AG04449 (cell line): ENCODE measurements around the gene AOPEP.
A peak's percentile ranks its signal among the peaks of the same experiment; 100 is the strongest.

Experiments
- CTCF ChIA-PET: fragments of 350-600 bp; formaldehyde crosslinking; extraction: SDS; loops from one replicate; lab custom pipeline; 2021; ENCODE audit warnings: antibody characterized with exemption; lab: Yijun Ruan, JAX
- POLR2A ChIA-PET: fragments of 400-600, 350-600 bp; formaldehyde crosslinking; extraction: SDS; loops from one replicate; lab custom pipeline; 2020; ENCODE audit warnings: antibody characterized with exemption, inconsistent platforms; lab: Yijun Ruan, JAX
- DNase-seq: peaks from one replicate; pipeline ENCODE4 v3.0.0-alpha.2; 2010; ENCODE audit warnings: low read depth, low spot score
- H3K4me3 ChIP-seq: 2 replicates; pipeline ENCODE4 v1.5.1; 2011; ENCODE audit warnings: low read depth, mild to moderate bottlenecking, control low read depth, low read length
- TF ChIP-seq, protein P1 (sequence below): IDR thresholded peaks from one replicate; pipeline ENCODE4 v1.5.1; 2011; ENCODE audit warnings: mild to moderate bottlenecking, moderate library complexity, low read length, control low read depth, inconsistent platforms; ENCODE audit not compliant: insufficient read depth; ENCODE audit errors: missing control alignments

AOPEP gene

DNA sequence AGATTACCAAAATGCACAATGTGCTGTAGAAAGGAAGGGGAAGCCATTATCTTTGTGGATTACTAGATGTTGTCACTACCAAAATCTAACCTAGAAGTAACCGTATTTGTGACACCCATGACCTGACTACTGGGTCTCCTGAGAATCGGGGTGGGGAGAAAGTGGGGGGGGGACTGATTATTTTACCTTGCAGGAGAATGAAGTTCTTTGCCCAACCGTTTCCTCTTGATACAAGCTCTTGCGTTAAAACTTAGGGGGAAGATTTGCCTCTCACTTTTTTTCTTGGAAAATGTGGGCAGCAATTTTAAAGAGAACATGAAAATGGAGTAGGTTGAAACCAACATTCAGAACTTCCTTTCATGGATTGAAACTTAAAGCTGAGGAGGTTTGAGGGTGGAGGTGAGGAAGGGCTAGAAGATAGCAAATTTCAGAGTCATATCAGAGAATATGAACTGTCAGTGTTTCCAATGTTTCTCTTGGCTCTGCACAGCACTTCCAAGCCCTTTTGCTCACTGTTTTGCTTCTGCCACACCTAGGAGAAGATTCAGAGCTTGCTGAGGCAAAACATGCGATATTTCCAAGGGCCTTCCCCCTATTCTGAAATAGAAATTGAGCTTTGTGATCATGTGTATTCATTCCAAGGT is 280.8 kb downstream of the AOPEP start:
- peak overlapping the region; percentile 77 for H3K4me3 ChIP-seq
- TF ChIP-seq, protein P1, sequence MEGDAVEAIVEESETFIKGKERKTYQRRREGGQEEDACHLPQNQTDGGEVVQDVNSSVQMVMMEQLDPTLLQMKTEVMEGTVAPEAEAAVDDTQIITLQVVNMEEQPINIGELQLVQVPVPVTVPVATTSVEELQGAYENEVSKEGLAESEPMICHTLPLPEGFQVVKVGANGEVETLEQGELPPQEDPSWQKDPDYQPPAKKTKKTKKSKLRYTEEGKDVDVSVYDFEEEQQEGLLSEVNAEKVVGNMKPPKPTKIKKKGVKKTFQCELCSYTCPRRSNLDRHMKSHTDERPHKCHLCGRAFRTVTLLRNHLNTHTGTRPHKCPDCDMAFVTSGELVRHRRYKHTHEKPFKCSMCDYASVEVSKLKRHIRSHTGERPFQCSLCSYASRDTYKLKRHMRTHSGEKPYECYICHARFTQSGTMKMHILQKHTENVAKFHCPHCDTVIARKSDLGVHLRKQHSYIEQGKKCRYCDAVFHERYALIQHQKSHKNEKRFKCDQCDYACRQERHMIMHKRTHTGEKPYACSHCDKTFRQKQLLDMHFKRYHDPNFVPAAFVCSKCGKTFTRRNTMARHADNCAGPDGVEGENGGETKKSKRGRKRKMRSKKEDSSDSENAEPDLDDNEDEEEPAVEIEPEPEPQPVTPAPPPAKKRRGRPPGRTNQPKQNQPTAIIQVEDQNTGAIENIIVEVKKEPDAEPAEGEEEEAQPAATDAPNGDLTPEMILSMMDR = no peak
- POLR2A ChIA-PET = interaction anchor here (0.5 to 2.3 kb wide), 11 partner anchors 10 to 202 kb away, joined by 3 to 9 read pairs (median 6); no protein-coding TSS in a partner anchor
- no peak for DNase-seq
- CTCF ChIA-PET = interaction anchor here (1.2 to 2.5 kb wide), 6 partner anchors 16 to 224 kb away, joined by 3 to 15 read pairs (median 6); no protein-coding TSS in a partner anchor

DNA sequence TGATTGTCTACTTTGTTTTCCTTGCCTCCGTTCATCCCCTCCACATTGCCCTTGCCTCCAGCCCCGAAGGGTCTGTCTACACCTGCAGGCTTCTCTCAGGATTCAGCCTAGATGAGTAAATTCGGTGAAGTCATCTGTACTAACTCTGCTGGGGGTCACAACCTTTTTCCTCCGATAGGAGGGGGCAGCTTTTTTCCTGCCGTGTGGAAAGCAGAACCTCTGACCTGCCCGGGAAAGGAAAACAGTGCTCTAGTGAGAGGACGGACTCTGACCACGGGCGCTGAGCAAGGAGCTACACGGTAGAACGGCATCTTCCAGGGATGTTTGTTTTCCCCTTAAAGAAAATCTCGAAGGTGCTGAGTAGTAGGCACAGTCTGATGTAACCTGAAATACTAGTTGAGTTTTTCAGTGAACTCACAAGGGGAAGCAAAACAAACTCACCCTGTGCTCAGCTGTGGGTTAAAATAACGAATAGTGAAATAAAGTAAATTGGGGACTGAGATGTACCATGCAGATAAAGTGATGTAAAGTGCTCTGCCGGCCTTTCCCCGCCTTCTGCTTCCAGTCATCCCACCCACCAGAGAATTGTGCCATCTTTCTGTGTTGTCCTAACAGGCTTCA is 281.8 kb downstream of the AOPEP start:
- ChIA-PET CTCF (interaction anchor here (0.7 to 2.5 kb wide), 7 partner anchors 11 to 225 kb away, joined by 3 to 15 read pairs (median 6); no protein-coding TSS in a partner anchor), POLR2A (interaction anchor here (0.7 to 2.3 kb wide), 7 partner anchors 9 to 203 kb away, joined by 3 to 9 read pairs (median 6); no protein-coding TSS in a partner anchor)
- peak overlapping the region; percentile 77 for H3K4me3 ChIP-seq
- DNase-seq = no peak
- TF ChIP-seq, protein P1 = no peak

DNA sequence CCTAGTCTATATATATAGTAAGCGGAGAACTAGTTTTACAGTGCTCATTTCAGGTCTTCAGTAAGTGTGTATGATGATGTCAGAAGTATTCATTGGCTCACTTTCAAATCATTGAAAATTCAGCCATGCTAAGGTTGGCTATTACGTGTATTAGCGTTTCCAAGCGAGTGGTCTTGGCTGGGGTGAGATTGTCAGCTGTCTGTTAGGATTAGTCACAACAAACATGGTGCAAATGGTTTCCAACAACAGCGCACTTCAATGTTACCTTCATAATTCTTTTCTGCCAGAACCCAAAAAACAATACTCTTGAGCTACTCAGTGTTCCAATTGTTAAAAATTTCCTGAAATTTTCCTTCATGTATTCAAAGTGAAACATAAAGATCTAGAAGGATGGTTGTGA is 283.0 kb downstream of the AOPEP start:
- TF ChIP-seq, protein P1 = no peak
- no peak overlapping the region for H3K4me3 ChIP-seq
- no peak for DNase-seq
- CTCF ChIA-PET = interaction anchor here (1.3 to 2.4 kb wide), 2 partner anchors 10 to 226 kb away, joined by 4 to 15 read pairs; no protein-coding TSS in a partner anchor
- POLR2A ChIA-PET = interaction anchor here (1.9 kb wide), 1 partner anchor 87 kb away, joined by 5 read pairs; no protein-coding TSS in a partner anchor

DNA sequence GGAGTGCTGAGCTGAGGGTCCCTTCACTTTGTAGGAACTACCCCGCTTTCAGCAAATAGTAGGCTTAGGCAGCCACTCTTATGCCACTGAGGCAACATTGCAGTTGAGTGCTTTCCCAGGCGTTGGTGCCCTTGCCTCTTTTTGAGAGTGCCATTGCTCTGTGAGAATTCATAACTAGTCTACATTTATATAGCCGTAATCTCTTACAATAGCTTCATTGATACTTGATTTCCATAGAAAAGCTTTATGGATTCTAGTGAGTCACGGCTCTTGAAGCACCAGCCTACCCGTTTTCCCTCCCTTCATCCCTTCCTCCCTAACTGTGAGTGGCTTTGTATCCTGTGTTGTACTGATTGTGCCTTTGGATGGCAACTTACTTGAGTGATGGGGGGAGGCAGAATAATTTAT is 283.9 kb downstream of the AOPEP start:
- CTCF ChIA-PET = interaction anchor here (0.8 to 1.4 kb wide), 5 partner anchors 9 to 329 kb away, joined by 3 to 7 read pairs (median 4); no protein-coding TSS in a partner anchor
- POLR2A ChIA-PET = interaction anchor here (0.7 to 1.9 kb wide), 3 partner anchors 14 to 106 kb away, joined by 3 to 5 read pairs (median 4); no protein-coding TSS in a partner anchor
- no peak overlapping the region for H3K4me3 ChIP-seq
- DNase-seq = no peak
- TF ChIP-seq, protein P1 = no peak

DNA sequence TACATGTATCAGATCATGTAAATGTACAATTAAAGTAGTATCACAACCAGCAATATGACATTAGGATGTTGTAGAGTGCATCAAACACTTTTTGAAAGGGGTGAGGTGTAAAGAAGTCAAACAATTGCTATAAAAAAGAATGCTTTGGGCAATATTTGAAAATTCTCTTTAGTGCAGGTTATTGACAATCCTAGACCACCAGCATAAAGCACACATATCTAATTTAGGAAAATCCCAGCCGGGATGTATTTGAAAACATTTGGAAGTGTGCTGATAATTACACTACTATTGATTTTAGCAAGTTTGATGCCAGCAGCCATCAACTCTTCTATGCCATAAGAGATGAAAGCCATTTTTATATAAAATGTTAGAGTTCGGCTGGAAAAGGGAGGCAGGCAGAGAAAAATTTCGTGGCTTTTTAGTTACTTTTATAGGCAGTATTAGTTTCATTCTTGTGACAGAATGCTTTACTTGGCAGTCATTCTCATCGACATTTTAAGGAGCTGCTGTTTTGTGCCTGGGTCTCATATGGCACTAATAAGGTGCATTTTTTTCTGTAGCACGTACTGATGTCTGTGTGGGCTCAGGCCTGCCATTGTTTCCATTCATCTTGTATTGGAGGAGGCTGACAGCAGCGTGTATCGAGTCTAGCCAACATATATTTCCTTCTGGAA is 285.7 kb downstream of the AOPEP start:
- DNase-seq = no peak
- CTCF ChIA-PET = no interaction called here
- TF ChIP-seq, protein P1 = no peak
- POLR2A ChIA-PET = no interaction called here
- H3K4me3 ChIP-seq = no peak overlapping the region
